Astrocyte of the cerebellum (primary cell): Measurements from ENCODE around the gene DPP7.

ENCODE experiments used
- DNase-seq: peaks from one replicate; pipeline ENCODE4 v3.0.0-alpha.2; 2011; ENCODE audit warnings: low read depth
- H3K4me3 ChIP-seq: 2 replicates; pipeline ENCODE4 v1.5.1; 2011; ENCODE audit warnings: mild to moderate bottlenecking, low read depth, low read length, moderate library complexity
- CTCF ChIP-seq: IDR thresholded peaks from 2 replicates; pipeline ENCODE4 v1.5.1; 2012; ENCODE audit warnings: low read length, low read depth, moderate library complexity, mild to moderate bottlenecking; ENCODE audit errors: missing control alignments
- in situ Hi-C: cut with HindIII; loops from 2 replicates; pipeline ENCODE4 v1.10.0; 2017; ENCODE audit warnings: low sequenced_read_pairs

Gene DPP7

GRCh38 chr9:137156567-137157375 lies 42.2 kb upstream of the DPP7 start:
- H3K4me3 ChIP-seq, result peak overlapping the region; percentile 22
- no peak for DNase-seq
- in situ Hi-C loops, result no loop called here
- TF ChIP-seq CTCF, result no peak

GRCh38 chr9:137152844-137153405 lies 38.4 kb upstream of the DPP7 start:
- in situ Hi-C loops, result no loop called here
- TF ChIP-seq CTCF, result no peak
- no peak overlapping the region for H3K4me3 ChIP-seq
- DNase-seq, result no peak

- in situ Hi-C loops, result no loop called here
- no peak for DNase-seq
- no peak for TF ChIP-seq CTCF
- H3K4me3 ChIP-seq, result no peak overlapping the region
These were observed 36.3 kb upstream of the DPP7 start for GRCh38 chr9:137150617-137151457.

- no peak for DNase-seq
- TF ChIP-seq CTCF, result no peak
These were observed 35.5 kb upstream of the DPP7 start for GRCh38 chr9:137149942-137150616.

GRCh38 chr9:137149363-137149762 lies 34.8 kb upstream of the DPP7 start:
- TF ChIP-seq CTCF, result no peak
- no peak overlapping the region for H3K4me3 ChIP-seq
- DNase-seq, result no peak
- in situ Hi-C loops, result no loop called here

More at GRCh38 chr9:137149942-137150616, 35.5 kb upstream of the DPP7 start:
- in situ Hi-C loops, result no loop called here
- H3K4me3 ChIP-seq, result no peak overlapping the region

- in situ Hi-C loops, result no loop called here
- TF ChIP-seq CTCF, result no peak
- H3K4me3 ChIP-seq, result no peak overlapping the region
- DNase-seq, result no peak
These were observed 34.1 kb upstream of the DPP7 start for GRCh38 chr9:137148661-137149060.
